SIG-M5 (cell line): ENCODE data around the gene MPEG1.

ENCODE experiments used
- DNase-seq: peaks from one replicate; lab custom pipeline; 2025; lab: John Stamatoyannopoulos, UW

The MPEG1 gene

GRCh38 chr11:59188954-59189353, 23.8 kb downstream of the MPEG1 start:
- DNase-seq, result no peak

GRCh38 chr11:59187587-59187986, 25.1 kb downstream of the MPEG1 start:
- DNase-seq, result no peak

GRCh38 chr11:59187035-59187434, 25.7 kb downstream of the MPEG1 start:
- DNase-seq, result no peak

GRCh38 chr11:59186130-59186594, 26.6 kb downstream of the MPEG1 start:
- DNase-seq, result no peak

- no peak for DNase-seq
Observed at GRCh38 chr11:59185386-59185945, 27.3 kb downstream of the MPEG1 start.

GRCh38 chr11:59184691-59185339, 27.9 kb downstream of the MPEG1 start:
- no peak for DNase-seq

- no peak for DNase-seq
Observed at GRCh38 chr11:59183771-59184170, 29.0 kb downstream of the MPEG1 start.

- no peak for DNase-seq
Observed at GRCh38 chr11:59182457-59183151, 30.1 kb downstream of the MPEG1 start.

- DNase-seq, result no peak
Observed at GRCh38 chr11:59181746-59182456, 30.8 kb downstream of the MPEG1 start.

- no peak for DNase-seq
Observed at GRCh38 chr11:59180907-59181306, 31.8 kb downstream of the MPEG1 start.

- DNase-seq, result no peak
Observed at GRCh38 chr11:59180168-59180776, 32.5 kb downstream of the MPEG1 start.

- DNase-seq, result no peak
Observed at GRCh38 chr11:59179121-59179520, 33.6 kb downstream of the MPEG1 start.

- no peak for DNase-seq
Observed at GRCh38 chr11:59178402-59178801, 34.3 kb downstream of the MPEG1 start.

GRCh38 chr11:59176330-59176729, 36.4 kb downstream of the MPEG1 start:
- no peak for DNase-seq

- no peak for DNase-seq
Observed at GRCh38 chr11:59175091-59175501, 37.6 kb downstream of the MPEG1 start.

GRCh38 chr11:59174664-59175033, 38.1 kb downstream of the MPEG1 start:
- no peak for DNase-seq

GRCh38 chr11:59173964-59174663, 38.6 kb downstream of the MPEG1 start:
- no peak for DNase-seq

GRCh38 chr11:59173080-59173963, 39.4 kb downstream of the MPEG1 start:
- DNase-seq, result no peak

GRCh38 chr11:59172345-59173079, 40.2 kb downstream of the MPEG1 start:
- no peak for DNase-seq
